H1 (cell line): ENCODE measurements around the gene EXOSC7. TPM values are rescaled to one million over a fixed set of nuclear protein-coding genes. Genes with fewer than 3 reads are reported as not detected.

Source experiments
- CTCF ChIA-PET: fragments of 300-600 bp; sonication (Branson Sonifier 250); formaldehyde crosslinking; loops from one replicate; lab custom pipeline; 2021; ENCODE audit not compliant: partially characterized antibody; lab: Charles Lee
- POLR2A ChIA-PET: fragments of 300-600 bp; sonication (Branson Sonifier 250); formaldehyde crosslinking; loops from one replicate; lab custom pipeline; 2021; ENCODE audit warnings: inconsistent platforms; ENCODE audit not compliant: partially characterized antibody; lab: Charles Lee
- DNase-seq, 2 experiments: peaks; one replicate each; pipeline versions ENCODE4 v3.0.0 to v3.0.0-alpha.2; 2010 to 2022; ENCODE audit warnings: low spot score in 2 of 2, low read depth in 1 of 2, mixed read lengths in 1 of 2
- FAIRE-seq: peaks from 2 replicates; lab custom pipeline; 2011; peaks lifted over from hg19 to GRCh38; lab: Jason Lieb, UNC
- H2AFZ ChIP-seq: 2 replicates; pipeline ENCODE4 v1.8.1; 2012; ENCODE audit warnings: low read length, inconsistent platforms
- H2AK5ac ChIP-seq: 2 replicates; pipeline ENCODE4 v1.6.1; 2013; ENCODE audit warnings: low read depth, low read length
- H2BK120ac ChIP-seq: replicated peaks from 2 replicates; pipeline ENCODE3; 2013; ENCODE audit warnings: low read depth, low read length, inconsistent platforms
- H2BK12ac ChIP-seq: 2 replicates; pipeline ENCODE4 v1.6.1; 2013; ENCODE audit warnings: low read depth, low read length
- H2BK15ac ChIP-seq: 2 replicates; pipeline ENCODE4 v1.6.1; 2013; ENCODE audit warnings: low read length
- H2BK20ac ChIP-seq: 2 replicates; pipeline ENCODE4 v1.6.1; 2013; ENCODE audit warnings: low read length
- H2BK5ac ChIP-seq: 2 replicates; pipeline ENCODE4 v1.6.1; 2013; ENCODE audit warnings: low read depth, low read length
- H3K14ac ChIP-seq: 2 replicates; pipeline ENCODE4 v1.6.1; 2013; ENCODE audit warnings: inconsistent platforms; ENCODE audit not compliant: insufficient read length
- H3K18ac ChIP-seq: 2 replicates; pipeline ENCODE4 v1.6.1; 2013; ENCODE audit warnings: low read length; ENCODE audit errors: extremely low read depth
- H3K23ac ChIP-seq: 2 replicates; pipeline ENCODE4 v1.6.1; 2013; ENCODE audit warnings: inconsistent platforms; ENCODE audit not compliant: insufficient read length
- H3K23me2 ChIP-seq: 2 replicates; pipeline ENCODE4 v1.6.1; 2013; ENCODE audit warnings: low read depth, low read length
- H3K27ac ChIP-seq: 2 replicates; pipeline ENCODE4 v1.6.1; 2011; ENCODE audit warnings: low read depth, low read length, inconsistent platforms
- H3K27me3 ChIP-seq, 4 experiments: replicated peaks in 1 of 4; 1 replicate in 1 of 4; 2 replicates in 3 of 4; pipeline versions ENCODE4 v1.6.1 to v1.8.1; 2011 to 2013; ENCODE audit warnings: low read length in 3 of 4, mild to moderate bottlenecking in 3 of 4, inconsistent platforms in 2 of 4, mixed read lengths in 2 of 4, moderate library complexity in 1 of 4; ENCODE audit not compliant: control insufficient read depth in 3 of 4, insufficient read depth in 3 of 4; ENCODE audit errors: extremely low read depth in 1 of 4
- H3K36me3 ChIP-seq, 4 experiments: 2 replicates each; pipeline versions ENCODE4 v1.6.1 to v1.8.1; 2011 to 2013; ENCODE audit warnings: mild to moderate bottlenecking in 4 of 4, low read length in 3 of 4, moderate library complexity in 2 of 4, control low read depth in 1 of 4, inconsistent platforms in 1 of 4; ENCODE audit not compliant: insufficient read depth in 4 of 4, control insufficient read depth in 2 of 4
- H3K4ac ChIP-seq: replicated peaks from 2 replicates; pipeline ENCODE3; 2013; ENCODE audit warnings: low read length, low read depth, mixed read lengths, inconsistent platforms; ENCODE audit not compliant: insufficient read length
- H3K4me1 ChIP-seq, 4 experiments: replicated peaks in 1 of 4; 1 replicate in 1 of 4; 2 replicates in 3 of 4; pipeline versions ENCODE4 v1.6.1 to v1.8.1; 2011 to 2013; ENCODE audit warnings: low read length in 3 of 4, inconsistent platforms in 2 of 4, mixed read lengths in 1 of 4; ENCODE audit not compliant: insufficient read depth in 4 of 4, control insufficient read depth in 3 of 4
- H3K4me2 ChIP-seq, 2 experiments: 2 replicates each; pipeline versions ENCODE4 v1.6.1 to v1.8.1; 2011 to 2013; ENCODE audit warnings: low read depth in 2 of 2, low read length in 2 of 2, control low read depth in 1 of 2, inconsistent platforms in 1 of 2, mild to moderate bottlenecking in 1 of 2; ENCODE audit not compliant: insufficient read depth in 1 of 2
- H3K4me3 ChIP-seq, 4 experiments: fragments of 200-600, 300-600 bp in 1 of 4; sonication (generic), shearing (Covaris generic), sonication (Bioruptor Twin) in 1 of 4; 2 replicates each; pipeline versions ENCODE4 v1.5.1 to v1.8.1; 2011 to 2016; ENCODE audit warnings: low read length in 4 of 4, low read depth in 3 of 4, control low read depth in 2 of 4, inconsistent platforms in 2 of 4, mild to moderate bottlenecking in 2 of 4, mixed read lengths in 1 of 4, moderate library complexity in 1 of 4; ENCODE audit not compliant: insufficient read depth in 2 of 4; ENCODE audit errors: extremely low read depth in 1 of 4
- H3K56ac ChIP-seq: replicated peaks from 2 replicates; pipeline ENCODE3; 2013; ENCODE audit warnings: low read depth, mild to moderate bottlenecking, mixed read lengths, low read length, inconsistent platforms; ENCODE audit not compliant: insufficient read length
- H3K79me1 ChIP-seq: 2 replicates; pipeline ENCODE4 v1.6.1; 2013; ENCODE audit warnings: low read depth, low read length, control low read depth
- H3K79me2 ChIP-seq, 2 experiments: 2 replicates each; pipeline versions ENCODE4 v1.6.1 to v1.8.1; 2012 to 2013; ENCODE audit warnings: low read length in 2 of 2, mild to moderate bottlenecking in 2 of 2, inconsistent platforms in 1 of 2; ENCODE audit not compliant: insufficient read depth in 2 of 2, control insufficient read depth in 1 of 2
- H3K9ac ChIP-seq, 4 experiments: replicated peaks in 1 of 4; 1 replicate in 1 of 4; 2 replicates in 3 of 4; pipeline versions ENCODE4 v1.6.1 to v1.8.1; 2011 to 2013; ENCODE audit warnings: low read depth in 3 of 4, low read length in 3 of 4, control low read depth in 2 of 4, mild to moderate bottlenecking in 2 of 4, moderate library complexity in 2 of 4, inconsistent platforms in 1 of 4; ENCODE audit errors: extremely low read depth in 1 of 4
- H3K9me3 ChIP-seq, 2 experiments: 2 replicates each; pipeline versions ENCODE4 v1.6.1 to v1.8.1; 2012 to 2013; ENCODE audit warnings: mild to moderate bottlenecking in 2 of 2, moderate library complexity in 2 of 2, control low read depth in 1 of 2, inconsistent platforms in 1 of 2, low read depth in 1 of 2, low read length in 1 of 2, mixed read lengths in 1 of 2; ENCODE audit not compliant: insufficient read depth in 2 of 2
- H4K20me1 ChIP-seq, 2 experiments: replicated peaks in 1 of 2; 2 replicates each; pipeline versions ENCODE3 to v1.8.1; 2011 to 2013; ENCODE audit warnings: inconsistent platforms in 2 of 2, low read length in 2 of 2, mild to moderate bottlenecking in 1 of 2; ENCODE audit not compliant: insufficient read depth in 2 of 2, control insufficient read depth in 1 of 2
- H4K5ac ChIP-seq: 2 replicates; pipeline ENCODE4 v1.6.1; 2013; ENCODE audit warnings: low read length, low read depth, mixed read lengths, inconsistent platforms; ENCODE audit not compliant: insufficient read length
- H4K8ac ChIP-seq: 2 replicates; pipeline ENCODE4 v1.8.0; 2013; ENCODE audit warnings: mild to moderate bottlenecking, moderate library complexity, low read length, inconsistent platforms; ENCODE audit not compliant: insufficient read depth; ENCODE audit errors: extremely low read depth
- H4K91ac ChIP-seq: replicated peaks from 2 replicates; pipeline ENCODE3; 2013; ENCODE audit warnings: low read length, mixed read lengths, inconsistent platforms; ENCODE audit not compliant: insufficient read length
- CHD1 ChIP-seq: IDR thresholded peaks from 2 replicates; pipeline ENCODE4 v1.6.1; 2012; ENCODE audit warnings: low read depth, low read length, improper control_type of control experiment
- HDAC2 ChIP-seq, 2 experiments: fragments of 300-600 bp in 1 of 2; sonication (generic) in 1 of 2; IDR thresholded peaks; 2 replicates each; pipeline ENCODE4 v1.6.1; 2011 to 2012; ENCODE audit warnings: low read depth in 2 of 2, low read length in 2 of 2, mild to moderate bottlenecking in 2 of 2, moderate library complexity in 2 of 2, borderline replicate concordance in 1 of 2, inconsistent platforms in 1 of 2
- HDAC6 ChIP-seq: IDR thresholded peaks from one replicate; pipeline ENCODE4 v1.7.1; 2012; ENCODE audit warnings: low read depth, mild to moderate bottlenecking, inconsistent platforms, low read length, moderate library complexity
- POLR2AphosphoS5 ChIP-seq: IDR thresholded peaks from 2 replicates; pipeline ENCODE4 v1.6.1; 2011; ENCODE audit warnings: low read depth, low read length
- polyA plus RNA-seq, 7 experiments: library from polyadenylated mRNA; depleted of rRNA in 3 of 7; stranded (reverse) in 5 of 7; unstranded in 2 of 7; fragments of >200 nt in 5 of 7; fragments of 200-250 nt in 2 of 7; gene quantifications; 1 replicate in 5 of 7; 2 replicates in 1 of 7; 4 replicates in 1 of 7; pipeline versions ENCODE4 v1.2.1 to v1.2.3, GENCODE V29; 2011 to 2013; ENCODE audit warnings: missing spikeins in 2 of 7, mixed read lengths in 2 of 7
- total RNA-seq: library from RNA; stranded (reverse); fragmentation: NEBNext Ultra II Directional; extraction: Animal tissue kit (Norgen Biotek cat#: 25700); gene quantifications from 2 replicates; pipeline ENCODE4 v1.2.1, GENCODE V29; 2021

EXOSC7 gene
- total and polyA plus RNA-seq, 2 of the 8 experiments (the other 6 are each of a cell fraction or from before 2014, with no cell fraction given) = 92.7 to 94.5 TPM

DNA sequence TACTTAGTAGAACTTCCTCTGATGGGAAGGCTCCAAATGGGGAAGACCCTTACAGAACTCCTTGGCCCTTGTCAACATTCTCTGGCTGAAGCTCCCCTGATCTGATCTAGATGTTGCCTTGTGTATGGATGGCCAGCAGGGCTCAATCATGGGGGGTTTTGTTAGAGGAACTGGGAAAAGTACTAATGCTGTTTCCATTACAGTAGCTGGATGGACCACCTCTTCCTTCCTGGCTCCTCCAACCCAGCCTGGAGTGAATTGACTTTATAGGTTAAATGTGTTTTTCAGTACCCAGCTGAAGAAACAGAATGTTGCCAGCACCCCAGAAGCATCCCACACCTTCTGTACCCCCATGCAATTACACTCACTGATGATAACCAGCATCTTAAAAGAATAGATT is 27.4 kb downstream of the EXOSC7 start:
- Histone ChIP-seq H3K14ac (no peak overlapping the region), H4K5ac (no peak overlapping the region), H4K8ac (no peak overlapping the region), H2AFZ (no peak overlapping the region), H2BK20ac (no peak overlapping the region)
- DNase-seq = no peak
- POLR2A ChIA-PET = no interaction called here
- TF ChIP-seq CHD1 (no peak), HDAC6 (no peak), POLR2AphosphoS5 (no peak), HDAC2 (IDR thresholded peaks at IDR 0.05; ENCODE audit: borderline replicate concordance in 1 of 2, low read depth in 2 of 2, low read length in 2 of 2) (no peak)
- TF ChIP-seq, all 59 proteins: peak for 0
- Histone ChIP-seq H3K4me3 (no peak overlapping the region), H3K56ac (no peak overlapping the region), H2BK5ac (no peak overlapping the region), H4K20me1 (peaks cover 3 to 7% of the 10 kb centered on the region in 2 experiments), H3K36me3 (peaks cover 19 to 76% (median 65%) of the 10 kb centered on the region in 4 experiments), H2BK120ac (no peak overlapping the region), H3K9ac (no peak overlapping the region), H3K4me2 (no peak overlapping the region), H3K4me1 (no peaks in the 10 kb centered on the region), H2BK15ac (no peak overlapping the region), H3K27ac (no peak overlapping the region), H2AK5ac (no peak overlapping the region), H3K23ac (no peak overlapping the region), H3K79me1 (no peaks in the 10 kb centered on the region; the same call in 1 of the 2 replicates), H2BK12ac (no peak overlapping the region), H3K4ac (no peak overlapping the region), H3K23me2 (no peaks in the 10 kb centered on the region), H3K79me2 (no peaks in the 10 kb centered on the region), H3K27me3 (no peaks in the 10 kb centered on the region), H3K9me3 (peaks cover 4 to 11% of the 10 kb centered on the region in 2 experiments; a peak in 3 of 4 replicates), H4K91ac (no peak overlapping the region), H3K18ac (no peak overlapping the region)
- CTCF ChIA-PET = interaction anchor here (0.6 to 5.5 kb wide), 3 partner anchors 12 to 657 kb away, joined by 3 to 37 read pairs (median 3); no protein-coding TSS in a partner anchor
- FAIRE-seq = no peak
